HCT116 (cell line): ENCODE measurements around the gene CIBAR2.

Experiments used
- CBX3 ChIP-seq: IDR thresholded peaks from 2 replicates; pipeline ENCODE4 v1.6.1; 2012; ENCODE audit warnings: low read depth
- CEBPB ChIP-seq: IDR thresholded peaks from 2 replicates; pipeline ENCODE4 v1.6.1; 2012; ENCODE audit warnings: low read depth
- EGR1 ChIP-seq: IDR thresholded peaks from 2 replicates; pipeline ENCODE4 v1.6.1; 2012; ENCODE audit warnings: low read depth
- EZH2 ChIP-seq: fragments of 200-600 bp; sonication (generic); IDR thresholded peaks from 2 replicates; pipeline ENCODE4 v1.6.1; 2017; ENCODE audit warnings: antibody characterized with exemption, mixed run types
- EZH2phosphoT487 ChIP-seq: fragments of 200-600 bp; IDR thresholded peaks from 2 replicates; pipeline ENCODE4 v1.6.1; 2018; ENCODE audit warnings: antibody characterized with exemption, borderline replicate concordance
- POLR2A ChIP-seq: IDR thresholded peaks from 2 replicates; pipeline ENCODE4 v1.7.0; 2011; ENCODE audit warnings: borderline replicate concordance; ENCODE audit not compliant: insufficient read depth, insufficient read length; ENCODE audit errors: extremely low read depth
- SIN3A ChIP-seq: IDR thresholded peaks from 2 replicates; pipeline ENCODE4 v1.6.1; 2012; ENCODE audit warnings: low read depth
- YY1 ChIP-seq: IDR thresholded peaks from 2 replicates; pipeline ENCODE4 v1.6.1; 2011; ENCODE audit warnings: low read length, low read depth, moderate library complexity, mild to moderate bottlenecking; ENCODE audit not compliant: insufficient replicate concordance; ENCODE audit errors: extremely low read depth
- TF ChIP-seq, protein P1 (sequence below), 3 experiments: fragments of 200-600 bp in 1 of 3; sonication (generic) in 1 of 3; IDR thresholded peaks in 2 of 3; conservative IDR thresholded peaks in 1 of 3; 2 replicates each; pipeline ENCODE4 v1.5.1; 2012 to 2017; ENCODE audit warnings: low read depth in 2 of 3, low read length in 2 of 3, antibody characterized with exemption in 1 of 3, borderline replicate concordance in 1 of 3, control low read depth in 1 of 3, mild to moderate bottlenecking in 1 of 3, mixed read lengths in 1 of 3, mixed run types in 1 of 3, moderate library complexity in 1 of 3; ENCODE audit not compliant: insufficient read depth in 1 of 3

DNA sequence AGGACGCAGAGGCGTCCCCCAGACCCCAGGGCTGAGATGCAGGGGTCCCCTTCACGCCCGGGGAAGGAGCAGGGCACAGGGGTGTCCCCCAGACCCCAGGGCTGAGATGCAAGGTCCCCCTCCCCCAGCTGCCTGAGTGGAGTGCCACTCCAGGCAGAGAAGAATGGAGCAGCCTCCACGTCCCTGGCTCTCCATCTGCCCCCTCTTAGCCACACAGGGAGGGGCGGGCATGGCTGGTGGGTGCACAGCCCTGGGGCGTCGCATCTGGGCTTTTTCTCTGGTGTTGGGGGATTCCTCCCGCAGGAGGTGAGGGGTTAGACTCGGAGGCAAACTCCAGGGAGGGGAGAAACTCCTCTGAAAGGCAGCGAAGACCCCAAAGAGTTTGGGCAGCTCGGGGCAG, 17.5 kb downstream of the CIBAR2 start:
- TF ChIP-seq, protein P1, sequence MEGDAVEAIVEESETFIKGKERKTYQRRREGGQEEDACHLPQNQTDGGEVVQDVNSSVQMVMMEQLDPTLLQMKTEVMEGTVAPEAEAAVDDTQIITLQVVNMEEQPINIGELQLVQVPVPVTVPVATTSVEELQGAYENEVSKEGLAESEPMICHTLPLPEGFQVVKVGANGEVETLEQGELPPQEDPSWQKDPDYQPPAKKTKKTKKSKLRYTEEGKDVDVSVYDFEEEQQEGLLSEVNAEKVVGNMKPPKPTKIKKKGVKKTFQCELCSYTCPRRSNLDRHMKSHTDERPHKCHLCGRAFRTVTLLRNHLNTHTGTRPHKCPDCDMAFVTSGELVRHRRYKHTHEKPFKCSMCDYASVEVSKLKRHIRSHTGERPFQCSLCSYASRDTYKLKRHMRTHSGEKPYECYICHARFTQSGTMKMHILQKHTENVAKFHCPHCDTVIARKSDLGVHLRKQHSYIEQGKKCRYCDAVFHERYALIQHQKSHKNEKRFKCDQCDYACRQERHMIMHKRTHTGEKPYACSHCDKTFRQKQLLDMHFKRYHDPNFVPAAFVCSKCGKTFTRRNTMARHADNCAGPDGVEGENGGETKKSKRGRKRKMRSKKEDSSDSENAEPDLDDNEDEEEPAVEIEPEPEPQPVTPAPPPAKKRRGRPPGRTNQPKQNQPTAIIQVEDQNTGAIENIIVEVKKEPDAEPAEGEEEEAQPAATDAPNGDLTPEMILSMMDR (IDR thresholded peaks at IDR 0.05 in 2 of 3, conservative IDR thresholded peaks at IDR 0.05 in 1 of 3; ENCODE audit: borderline replicate concordance in 1 of 3, insufficient read depth in 1 of 3, low read depth in 2 of 3, low read length in 2 of 3), result no peak
- TF ChIP-seq POLR2A (no peak), SIN3A (no peak), EGR1 (no peak), CBX3 (no peak), EZH2 (no peak), EZH2phosphoT487 (no peak), CEBPB (no peak), YY1 (no peak)
